KOPT-K1 (cell line): ENCODE data around the gene NLRC5.
"Not testable (repeated sequence)": the region's sequence is repeated elsewhere in the genome, so short reads cannot be mapped to it uniquely, and the experiment has no call there.

Experiments used
- H3K27ac ChIP-seq: fragments of 200-600 bp; sonication (generic); 2 replicates; pipeline ENCODE4 v1.5.1; 2016; ENCODE audit warnings: antibody characterized with exemption, mild to moderate bottlenecking, low read depth, low read length; ENCODE audit not compliant: poor library complexity, severe bottlenecking
- H3K36me3 ChIP-seq: fragments of 200-600 bp; sonication (generic); 2 replicates; pipeline ENCODE4 v1.5.1; 2017; ENCODE audit warnings: antibody characterized with exemption, mild to moderate bottlenecking, low read length, moderate library complexity; ENCODE audit not compliant: insufficient read depth
- H3K9me3 ChIP-seq: fragments of 200-600 bp; sonication (generic); 2 replicates; pipeline ENCODE4 v1.5.1; 2017; ENCODE audit warnings: antibody characterized with exemption, low read length, mild to moderate bottlenecking; ENCODE audit not compliant: insufficient read depth, poor library complexity, severe bottlenecking

Gene NLRC5

GRCh38 chr16:56999409-57000270 lies 10.3 kb downstream of the NLRC5 start:
- Histone ChIP-seq H3K27ac (no peak overlapping the region), H3K36me3 (peaks cover 5% of the 10 kb centered on the region; the same call in 1 of the 2 replicates), H3K9me3 (no peaks in the 10 kb centered on the region)

GRCh38 chr16:57000271-57001025 lies 11.1 kb downstream of the NLRC5 start:
- H3K9me3 ChIP-seq = no peaks in the 10 kb centered on the region
- H3K27ac ChIP-seq = no peak overlapping the region
- peaks cover 6% of the 10 kb centered on the region; the same call in 1 of the 2 replicates for H3K36me3 ChIP-seq

GRCh38 chr16:57001026-57001679 lies 11.8 kb downstream of the NLRC5 start:
- H3K27ac ChIP-seq = no peak overlapping the region
- peaks cover 6% of the 10 kb centered on the region; the same call in 1 of the 2 replicates for H3K36me3 ChIP-seq
- no peaks in the 10 kb centered on the region for H3K9me3 ChIP-seq

GRCh38 chr16:57003439-57004386 lies 14.4 kb downstream of the NLRC5 start:
- Histone ChIP-seq H3K36me3 (peaks cover 6% of the 10 kb centered on the region; the same call in 1 of the 2 replicates), H3K9me3 (no peaks in the 10 kb centered on the region), H3K27ac (no peak overlapping the region)

- Histone ChIP-seq H3K27ac (no peak overlapping the region), H3K9me3 (no peaks in the 10 kb centered on the region), H3K36me3 (peaks cover 6% of the 10 kb centered on the region; the same call in 1 of the 2 replicates)
These were observed 15.3 kb downstream of the NLRC5 start for GRCh38 chr16:57004387-57005250.

- not testable (repeated sequence) for H3K36me3 ChIP-seq, H3K27ac ChIP-seq
These were observed 16.2 kb downstream of the NLRC5 start for GRCh38 chr16:57005597-57005996.

GRCh38 chr16:57007050-57007449 lies 17.7 kb downstream of the NLRC5 start:
- no peaks in the 10 kb centered on the region for H3K9me3 ChIP-seq
- H3K36me3 ChIP-seq = peaks cover 6% of the 10 kb centered on the region; the same call in 1 of the 2 replicates
- no peak overlapping the region for H3K27ac ChIP-seq

More at GRCh38 chr16:57005597-57005996, 16.2 kb downstream of the NLRC5 start:
- H3K9me3 ChIP-seq = not testable (repeated sequence)

GRCh38 chr16:57007530-57007929 lies 18.2 kb downstream of the NLRC5 start:
- Histone ChIP-seq H3K36me3 (peaks cover 6% of the 10 kb centered on the region; the same call in 1 of the 2 replicates), H3K27ac (no peak overlapping the region), H3K9me3 (no peaks in the 10 kb centered on the region)

- Histone ChIP-seq H3K36me3 (peaks cover 6% of the 10 kb centered on the region; the same call in 1 of the 2 replicates), H3K9me3 (no peaks in the 10 kb centered on the region), H3K27ac (no peak overlapping the region)
These were observed 19.1 kb downstream of the NLRC5 start for GRCh38 chr16:57008440-57008839.

GRCh38 chr16:57009643-57010170 lies 20.4 kb downstream of the NLRC5 start:
- Histone ChIP-seq H3K27ac (peak overlapping the region; percentile 25), H3K9me3 (no peaks in the 10 kb centered on the region), H3K36me3 (no peaks in the 10 kb centered on the region)

GRCh38 chr16:57012353-57012752 lies 23.0 kb downstream of the NLRC5 start:
- H3K27ac ChIP-seq = no peak overlapping the region

GRCh38 chr16:57013229-57013628 lies 23.9 kb downstream of the NLRC5 start:
- Histone ChIP-seq H3K27ac (peak overlapping the region; percentile 76), H3K9me3 (no peaks in the 10 kb centered on the region), H3K36me3 (peaks cover 5% of the 10 kb centered on the region)

More at GRCh38 chr16:57012353-57012752, 23.0 kb downstream of the NLRC5 start:
- no peaks in the 10 kb centered on the region for H3K36me3 ChIP-seq
- H3K9me3 ChIP-seq = no peaks in the 10 kb centered on the region

- Histone ChIP-seq H3K27ac (peak overlapping the region; percentile 76), H3K9me3 (no peaks in the 10 kb centered on the region), H3K36me3 (peaks cover 8% of the 10 kb centered on the region)
These were observed 24.5 kb downstream of the NLRC5 start for GRCh38 chr16:57013902-57014301.
